H54 (cell line): ENCODE data around the gene TMEM240.
"Not testable (repeated sequence)": the region's sequence is repeated elsewhere in the genome, so short reads cannot be mapped to it uniquely, and the experiment has no call there.

Experiments used
- DNase-seq: peaks from one replicate; pipeline ENCODE4 v3.0.0; 2011; ENCODE audit warnings: low spot score, mixed read lengths; ENCODE audit not compliant: insufficient read length
- FAIRE-seq: peaks from 3 replicates; lab custom pipeline; 2011; peaks lifted over from hg19 to GRCh38; lab: Jason Lieb, UNC
- POLR2A ChIP-seq: IDR thresholded peaks from 2 replicates; pipeline ENCODE4 v1.6.1; 2011; ENCODE audit warnings: low read depth, mild to moderate bottlenecking, low read length

The TMEM240 gene

GRCh38 chr1:1511533-1512285 lies 28.7 kb downstream of the TMEM240 start, which contains the start of gene ATAD3A:
Gene ATAD3A, plus strand, starts transcription at chr1:1512162. Its CDS starts 107 bp downstream, at chr1:1512269.
- FAIRE-seq = no peak
- TF ChIP-seq POLR2A = no peak; the same call in 1 of the 2 replicates
- peak; percentile 88 for DNase-seq

GRCh38 chr1:1510912-1511532 lies 29.4 kb downstream of the TMEM240 start:
- FAIRE-seq (no peak), DNase-seq (no peak)
- no peak for TF ChIP-seq POLR2A

DNA sequence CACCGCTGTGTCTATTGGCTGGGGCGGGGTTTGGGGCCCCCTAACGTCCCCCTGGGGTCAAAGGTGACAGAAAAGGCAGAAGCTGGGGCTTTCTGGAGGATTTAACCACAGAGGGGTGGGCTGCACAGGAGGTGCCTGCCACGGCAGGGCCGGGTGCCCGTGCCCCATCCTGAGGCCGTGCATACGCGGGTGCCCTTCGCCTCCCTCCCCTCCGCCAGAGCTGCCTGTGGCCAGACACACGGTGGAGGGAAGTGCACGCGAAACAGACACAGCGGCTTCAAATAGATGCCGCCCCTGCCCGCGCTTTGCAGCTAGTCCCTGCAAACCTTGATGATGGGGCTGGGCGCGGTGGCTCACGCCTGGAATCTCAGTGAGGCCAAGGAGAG lies 31.0 kb downstream of the TMEM240 start:
- DNase-seq, FAIRE-seq: not testable (repeated sequence)

- not testable (repeated sequence) for DNase-seq, FAIRE-seq
Measured at GRCh38 chr1:1508775-1509464, 31.5 kb downstream of the TMEM240 start.

DNA sequence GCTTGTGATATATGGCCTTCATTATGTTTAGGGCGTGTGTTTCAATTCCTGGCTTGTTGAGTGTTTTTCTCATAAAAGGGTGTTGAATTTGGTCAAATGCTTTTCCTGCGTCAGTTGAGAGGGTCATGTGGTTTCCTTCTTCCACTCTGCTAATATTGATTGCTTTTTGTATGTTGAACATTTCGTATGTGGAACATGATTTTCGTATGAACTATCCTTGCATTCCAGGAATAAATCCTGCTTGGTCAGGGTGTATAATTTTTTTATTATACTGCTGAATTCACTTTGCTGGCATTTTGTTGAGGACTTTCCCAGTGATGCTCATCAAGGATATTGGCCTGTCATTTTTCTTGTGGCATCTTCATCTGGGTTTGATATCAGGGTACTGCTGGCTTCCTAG lies 33.1 kb downstream of the TMEM240 start:
- no peak for TF ChIP-seq POLR2A
- DNase-seq (no peak), FAIRE-seq (no peak)

DNA sequence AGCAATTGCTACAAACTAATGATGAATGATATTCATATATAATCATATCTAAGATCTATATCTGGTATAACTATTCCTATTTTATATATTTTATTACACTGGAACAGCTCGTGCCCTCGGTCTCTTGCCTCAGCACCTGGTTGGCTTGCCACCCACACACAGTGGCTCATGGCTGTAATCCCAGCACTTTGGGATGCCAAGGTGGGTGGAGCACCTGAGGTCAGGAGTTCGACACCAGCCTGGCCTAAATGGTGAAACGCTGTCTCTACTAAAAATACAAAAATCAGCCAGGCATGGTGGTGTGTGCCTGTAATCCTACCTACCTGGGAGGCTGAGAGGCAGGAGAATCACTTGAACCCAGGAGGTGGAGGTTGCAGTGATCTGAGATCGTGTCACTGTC lies 34.6 kb downstream of the TMEM240 start:
- DNase-seq, FAIRE-seq: not testable (repeated sequence)

DNA sequence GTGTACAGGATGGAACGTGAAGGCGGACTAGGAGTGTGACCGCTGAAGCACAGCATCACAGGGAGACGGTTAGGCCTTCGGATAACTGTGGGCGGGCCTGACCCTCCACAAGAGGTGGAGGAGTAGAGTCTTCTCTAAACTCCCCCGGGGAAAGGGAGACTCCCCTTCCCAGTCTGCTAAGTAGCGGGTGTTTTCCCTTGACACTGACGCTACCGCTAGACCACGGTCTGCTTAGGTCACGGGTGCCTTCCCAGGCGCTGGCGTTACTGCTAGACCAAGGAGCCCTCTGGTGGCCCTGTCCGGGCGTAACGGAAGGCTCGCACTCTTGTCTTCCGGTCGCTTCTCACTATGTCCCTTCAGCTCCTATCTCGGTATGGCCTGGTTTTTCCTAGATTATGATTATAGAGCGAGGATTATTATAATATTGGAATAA lies 35.0 kb downstream of the TMEM240 start:
- FAIRE-seq = not testable (repeated sequence)

DNA sequence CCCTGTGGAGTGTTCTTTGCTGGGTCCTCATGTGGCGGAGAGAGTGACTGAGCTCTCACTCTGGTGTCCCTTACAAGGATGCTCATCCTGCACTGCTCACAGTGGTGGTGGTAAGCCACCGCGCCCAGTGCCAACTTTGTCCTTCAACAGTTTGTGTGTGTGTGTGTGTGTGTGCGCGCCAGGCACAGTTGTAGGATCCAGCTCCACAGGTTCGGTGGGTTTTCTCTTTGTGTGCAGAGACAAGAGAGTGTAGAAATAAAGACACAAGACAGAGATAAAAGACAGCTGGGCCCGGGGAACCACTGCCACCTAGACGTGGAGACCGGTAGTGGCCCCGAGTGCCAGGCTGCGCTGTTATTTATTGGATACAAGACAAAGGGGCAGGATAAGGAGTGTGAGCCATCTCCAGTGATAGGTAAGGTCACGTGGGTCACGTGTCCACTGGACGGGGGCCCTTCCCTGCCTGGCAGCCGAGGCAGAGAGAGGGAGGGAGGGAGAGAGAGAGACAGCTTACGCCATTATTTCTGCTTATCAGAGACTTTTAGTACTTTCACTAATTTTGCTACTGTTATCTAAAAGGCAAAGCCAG lies 35.6 kb downstream of the TMEM240 start:
- not testable (repeated sequence) for DNase-seq

More for the DNA sequence above, 35.0 kb downstream of the TMEM240 start:
- not testable (repeated sequence) for DNase-seq

GRCh38 chr1:1495461-1495975 lies 44.9 kb downstream of the TMEM240 start:
- not testable (repeated sequence) for FAIRE-seq, DNase-seq

More for the DNA sequence above, 35.6 kb downstream of the TMEM240 start:
- peak; percentile 36 for FAIRE-seq

- not testable (repeated sequence) for FAIRE-seq, DNase-seq
Measured at GRCh38 chr1:1494311-1494710, 46.1 kb downstream of the TMEM240 start.

DNA sequence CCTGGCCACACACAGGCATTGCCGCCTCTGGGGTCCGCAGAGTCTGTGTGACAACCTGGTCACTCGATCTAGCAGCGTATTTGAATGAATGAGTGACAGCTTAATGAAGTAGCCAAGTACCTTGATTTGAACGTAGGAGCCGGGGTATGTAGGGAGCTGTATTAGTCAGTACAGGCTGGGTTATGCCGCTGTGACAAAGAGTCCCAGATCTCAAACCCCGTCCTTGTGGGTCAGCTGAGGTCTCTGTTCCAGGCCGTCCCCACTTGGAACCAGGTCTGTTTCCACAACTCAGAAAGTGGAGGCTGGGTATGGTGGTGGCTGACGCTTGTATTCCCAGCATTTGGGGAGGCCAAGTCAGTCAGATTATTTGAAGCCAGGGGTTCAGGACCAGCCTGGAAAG lies 48.8 kb downstream of the TMEM240 start:
- FAIRE-seq (no peak), DNase-seq (no peak)
- no peak for TF ChIP-seq POLR2A

DNA sequence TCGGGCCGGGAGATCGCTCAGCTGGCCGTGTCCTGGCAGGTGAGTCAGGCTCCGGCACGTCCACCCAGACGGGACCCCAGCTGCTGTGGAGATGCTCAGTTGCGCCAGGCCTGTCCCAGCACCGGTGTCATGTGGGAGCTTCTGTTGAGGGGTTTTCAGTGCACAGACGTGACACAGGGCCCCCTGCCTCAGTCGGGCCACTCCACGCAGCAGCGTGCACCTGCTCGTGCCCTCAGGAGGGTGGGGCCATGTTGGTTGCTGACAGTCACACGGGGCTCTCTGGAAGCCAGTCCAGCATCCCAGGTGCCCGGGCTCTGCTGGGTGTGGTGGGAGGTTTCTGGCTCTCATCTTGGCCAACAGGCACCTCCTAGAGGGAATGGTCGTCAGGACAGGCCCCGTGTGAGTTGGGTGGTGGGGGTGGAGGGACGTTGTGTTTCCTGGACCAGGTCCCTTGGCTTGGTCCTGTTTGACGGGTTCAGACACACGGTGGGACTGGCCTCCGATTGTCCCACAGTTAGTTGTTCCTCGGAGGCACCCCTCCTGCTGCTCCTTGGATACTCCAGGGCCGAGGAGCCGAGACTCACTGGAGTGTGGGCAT lies 49.7 kb downstream of the TMEM240 start:
- no peak for FAIRE-seq
- no peak for TF ChIP-seq POLR2A

DNA sequence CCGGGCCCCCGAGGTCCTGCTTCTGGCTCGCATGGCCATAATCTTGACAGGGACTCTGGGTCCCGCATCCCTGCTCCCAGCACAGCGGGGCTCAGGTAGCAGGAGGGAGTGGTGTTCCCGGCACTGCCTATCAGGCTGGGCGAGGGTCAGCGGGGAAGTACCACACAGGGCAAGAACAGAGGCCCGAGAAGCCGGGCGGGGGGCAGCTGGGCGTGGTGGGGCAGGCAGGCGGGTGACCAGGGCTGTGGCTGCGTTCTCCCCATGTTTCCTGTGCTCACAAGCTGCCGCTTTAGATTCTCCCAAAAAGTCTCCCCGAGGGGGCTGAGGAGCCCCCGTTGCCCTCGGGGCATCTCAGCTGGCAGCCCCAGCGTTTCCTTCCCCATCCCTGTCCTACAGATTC lies 50.6 kb downstream of the TMEM240 start:
- TF ChIP-seq POLR2A = no peak
- no peak for FAIRE-seq
- no peak for DNase-seq

More for the DNA sequence above, 49.7 kb downstream of the TMEM240 start:
- DNase-seq = no peak

GRCh38 chr1:1489231-1489630 lies 51.2 kb downstream of the TMEM240 start:
- DNase-seq = no peak
- FAIRE-seq = no peak
- no peak for TF ChIP-seq POLR2A
